ENCODE measurements around the gene MATN1.

MATN1 gene

DNA sequence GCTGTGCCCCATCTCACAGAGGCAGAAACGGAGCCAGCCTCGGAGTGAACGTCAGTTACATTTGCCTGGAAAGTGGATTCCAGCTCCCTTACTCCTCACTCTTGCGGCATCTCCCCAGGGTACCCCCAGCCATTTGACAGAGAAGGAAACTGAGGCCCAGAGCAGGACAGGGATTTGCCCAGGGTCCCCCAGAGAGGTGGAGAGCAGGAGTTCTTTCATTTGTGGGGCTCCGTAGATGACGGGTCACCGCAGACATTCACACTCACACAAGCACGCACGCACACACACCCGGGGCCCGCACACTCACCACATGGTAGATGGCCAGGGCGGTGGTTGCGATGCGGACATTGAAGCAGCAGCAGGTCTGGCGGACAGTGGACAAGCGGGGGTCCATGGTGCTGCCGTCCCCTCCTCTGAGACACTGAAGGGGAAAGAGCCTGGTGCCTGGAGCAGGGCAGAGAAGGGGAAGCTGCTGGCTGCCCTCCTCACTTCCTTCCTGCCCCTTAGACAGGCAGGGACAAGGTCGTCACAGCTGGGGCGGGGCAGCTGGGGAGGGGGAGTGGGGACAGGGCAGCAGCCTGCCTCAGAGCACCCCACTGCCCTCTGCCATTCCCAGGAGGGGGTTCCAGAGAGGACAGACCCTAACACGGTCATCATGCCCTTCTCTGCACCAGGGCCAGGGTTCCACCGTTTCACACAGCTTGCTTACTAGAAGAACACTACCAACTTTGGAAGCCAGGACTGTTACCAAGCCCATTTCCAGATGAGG is 34.2 kb upstream of the MATN1 start, which contains the start of gene LAPTM5:
Gene LAPTM5 (minus strand): TSS at position 423 of the 769 bp plus-strand sequence. CDS start 29 bp downstream, at position 394.
- no peak for DNase-seq (ENCODE audit: low spot score)

- peak; percentile 75 for DNase-seq (ENCODE audit: low spot score)
Observed at GRCh38 chr1:30756545-30757351, 33.4 kb upstream of the MATN1 start.

DNA sequence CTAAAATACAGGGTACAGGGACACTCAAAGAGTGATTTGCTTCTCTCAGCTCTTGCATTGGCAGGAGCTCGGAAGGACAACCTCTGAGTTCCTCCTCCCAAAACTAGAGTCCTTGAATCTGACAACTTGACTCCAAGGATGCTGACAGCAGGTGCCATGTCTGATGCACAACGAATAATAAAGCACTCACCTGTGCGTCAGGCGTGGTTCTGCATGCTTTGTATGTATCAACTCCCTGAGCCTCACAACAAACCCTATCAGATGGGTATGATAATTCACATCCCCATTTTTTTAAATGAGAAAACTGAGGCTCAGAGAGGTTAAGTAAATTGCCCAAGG is 32.8 kb upstream of the MATN1 start:
- no peak for DNase-seq (ENCODE audit: low spot score)

DNA sequence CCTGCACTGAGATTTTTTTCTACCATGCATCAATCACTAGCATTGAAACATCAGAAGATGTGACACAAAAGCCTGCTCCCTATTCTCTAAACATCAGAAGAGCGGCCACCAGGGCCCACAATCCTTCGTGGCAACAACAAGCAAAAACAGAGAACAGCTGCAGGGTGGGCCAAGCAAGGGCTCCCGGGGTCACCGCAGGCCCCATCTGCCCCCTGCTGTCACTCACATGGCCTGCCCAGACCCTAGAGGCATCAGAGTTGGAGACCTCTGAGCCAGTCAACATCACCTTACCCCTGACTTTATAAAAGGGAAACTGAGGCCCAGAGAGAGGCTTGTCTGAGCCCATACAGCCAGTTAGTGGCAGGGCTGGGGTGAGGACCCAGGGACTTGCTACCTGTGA is 32.4 kb upstream of the MATN1 start:
- DNase-seq (ENCODE audit: low spot score) = no peak

- DNase-seq (ENCODE audit: low spot score) = no peak
Observed at GRCh38 chr1:30755334-30755733, 31.9 kb upstream of the MATN1 start.

GRCh38 chr1:30754684-30755171 is 31.3 kb upstream of the MATN1 start:
- DNase-seq (ENCODE audit: low spot score) = no peak

GRCh38 chr1:30753660-30754123 is 30.3 kb upstream of the MATN1 start:
- DNase-seq (ENCODE audit: low spot score) = no peak

DNA sequence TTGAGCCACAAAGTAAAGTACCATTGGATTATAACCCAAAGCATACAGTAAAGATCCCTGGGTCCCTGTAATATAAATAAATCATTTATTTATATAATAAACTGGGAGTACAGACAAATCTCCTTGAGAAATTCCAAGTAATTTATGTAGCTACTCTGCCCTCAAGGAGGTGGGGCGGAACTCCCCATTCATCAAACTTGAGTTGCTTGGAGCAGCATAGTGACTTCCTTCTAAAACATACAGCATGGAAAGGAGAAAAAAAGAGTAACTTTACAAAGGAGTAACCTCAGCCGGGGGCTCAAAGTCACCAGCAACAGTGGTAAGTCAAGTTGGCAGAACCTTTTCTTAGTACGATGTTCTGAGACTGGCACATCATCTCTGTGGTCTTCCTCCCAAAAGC is 29.7 kb upstream of the MATN1 start:
- no peak for DNase-seq (ENCODE audit: low spot score)

- no peak for DNase-seq (ENCODE audit: low spot score)
Observed at GRCh38 chr1:30752651-30752908, 29.2 kb upstream of the MATN1 start.

DNA sequence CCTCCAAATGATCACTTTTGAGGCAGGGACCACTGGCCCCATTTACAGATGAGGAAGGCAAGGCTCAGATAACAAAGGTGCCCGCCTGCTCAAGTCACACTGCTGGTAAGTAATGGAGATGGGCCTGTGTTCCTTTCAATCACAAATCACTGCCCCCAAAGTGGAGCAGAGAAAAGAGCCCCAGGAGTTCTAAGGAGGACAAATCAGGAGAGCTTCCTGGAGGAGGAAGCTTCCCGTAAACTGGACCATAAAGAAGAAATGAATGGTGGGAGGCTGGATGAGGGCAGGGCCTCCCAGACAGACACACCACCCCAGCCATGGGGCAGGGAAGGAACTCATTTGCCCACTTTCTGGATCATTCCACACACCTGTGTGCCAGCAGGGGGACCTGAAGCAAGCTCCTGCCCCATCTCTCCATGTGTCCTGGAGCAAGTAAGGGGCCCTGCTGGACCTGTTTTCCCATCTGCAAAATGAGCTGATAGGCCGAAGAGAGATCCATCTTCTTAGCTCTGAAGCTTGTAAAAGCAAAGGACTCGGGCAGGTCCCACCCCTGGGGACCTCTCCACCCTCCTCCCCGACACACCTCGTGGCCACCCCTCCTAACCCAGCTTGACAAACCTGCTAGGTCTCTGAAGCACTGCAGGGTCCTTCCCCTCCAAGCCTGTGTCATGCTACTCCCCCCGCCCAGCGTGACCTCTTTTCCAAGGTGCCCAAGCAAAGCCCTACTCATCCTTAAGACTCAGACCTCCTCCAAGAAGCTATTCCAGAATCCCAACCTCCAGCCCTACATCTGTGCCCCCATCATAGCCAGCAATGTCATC is 28.7 kb upstream of the MATN1 start:
- DNase-seq (ENCODE audit: low spot score) = no peak

DNA sequence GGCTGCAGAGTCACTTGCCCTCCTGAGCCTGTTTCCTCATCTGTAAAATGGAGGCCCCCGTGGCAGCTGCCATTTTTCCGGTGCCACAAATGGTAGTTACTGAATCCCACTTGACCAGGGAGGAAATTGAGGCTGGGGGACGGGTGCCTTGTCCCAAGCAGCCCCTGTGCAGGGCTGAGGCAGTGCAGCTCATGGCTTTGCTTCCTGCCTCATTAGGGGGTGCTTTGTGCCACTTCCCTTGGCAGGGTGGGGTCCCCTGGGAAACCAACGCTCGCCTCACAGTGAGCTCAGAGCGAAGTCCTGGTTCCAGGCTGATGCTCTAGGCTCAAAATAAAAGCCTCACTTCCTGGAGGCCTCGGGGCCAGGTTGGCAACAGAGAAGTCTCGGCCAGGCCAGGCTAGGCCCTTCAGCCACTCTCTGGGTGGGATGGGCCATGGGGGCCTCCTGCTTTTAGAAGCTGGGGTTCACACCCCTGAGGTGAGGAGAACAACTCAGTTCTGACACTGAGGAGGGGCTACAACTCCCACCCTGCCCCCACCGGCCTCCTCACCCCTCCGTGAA is 27.4 kb upstream of the MATN1 start:
- no peak for DNase-seq (ENCODE audit: low spot score)

GRCh38 chr1:30749691-30750583 is 26.6 kb upstream of the MATN1 start:
- no peak for DNase-seq (ENCODE audit: low spot score)

GRCh38 chr1:30748699-30749401 is 25.5 kb upstream of the MATN1 start:
- DNase-seq (ENCODE audit: low spot score) = no peak

DNA sequence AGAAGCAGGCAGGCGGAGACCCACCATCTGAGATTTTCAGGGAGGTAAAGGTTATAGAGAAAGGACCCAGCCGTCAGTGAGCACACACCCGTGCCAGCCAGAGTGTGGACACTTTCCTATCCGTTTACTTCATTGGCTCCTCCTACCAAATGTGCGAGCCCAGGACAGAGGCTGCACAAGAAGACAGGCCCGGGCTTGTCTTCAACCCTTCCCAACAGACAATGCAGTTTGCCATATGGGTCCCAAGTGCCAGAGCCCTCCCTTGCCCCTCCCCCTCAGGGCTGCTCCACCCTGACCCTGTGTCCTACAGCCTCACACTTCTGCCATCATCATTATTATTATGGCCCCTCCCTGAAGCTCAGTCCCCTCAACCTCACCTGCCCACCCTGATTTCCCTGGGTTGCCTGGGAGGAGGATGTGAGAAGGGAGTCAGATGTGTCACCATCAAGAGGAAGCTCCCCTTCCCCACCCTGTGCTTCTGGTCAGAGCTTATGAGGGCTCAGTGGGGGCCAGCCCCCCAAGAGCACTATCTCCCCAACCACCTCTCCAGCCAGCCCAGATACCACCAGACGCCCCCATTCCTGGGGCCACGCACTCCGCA is 24.8 kb upstream of the MATN1 start:
- DNase-seq (ENCODE audit: low spot score) = no peak

DNA sequence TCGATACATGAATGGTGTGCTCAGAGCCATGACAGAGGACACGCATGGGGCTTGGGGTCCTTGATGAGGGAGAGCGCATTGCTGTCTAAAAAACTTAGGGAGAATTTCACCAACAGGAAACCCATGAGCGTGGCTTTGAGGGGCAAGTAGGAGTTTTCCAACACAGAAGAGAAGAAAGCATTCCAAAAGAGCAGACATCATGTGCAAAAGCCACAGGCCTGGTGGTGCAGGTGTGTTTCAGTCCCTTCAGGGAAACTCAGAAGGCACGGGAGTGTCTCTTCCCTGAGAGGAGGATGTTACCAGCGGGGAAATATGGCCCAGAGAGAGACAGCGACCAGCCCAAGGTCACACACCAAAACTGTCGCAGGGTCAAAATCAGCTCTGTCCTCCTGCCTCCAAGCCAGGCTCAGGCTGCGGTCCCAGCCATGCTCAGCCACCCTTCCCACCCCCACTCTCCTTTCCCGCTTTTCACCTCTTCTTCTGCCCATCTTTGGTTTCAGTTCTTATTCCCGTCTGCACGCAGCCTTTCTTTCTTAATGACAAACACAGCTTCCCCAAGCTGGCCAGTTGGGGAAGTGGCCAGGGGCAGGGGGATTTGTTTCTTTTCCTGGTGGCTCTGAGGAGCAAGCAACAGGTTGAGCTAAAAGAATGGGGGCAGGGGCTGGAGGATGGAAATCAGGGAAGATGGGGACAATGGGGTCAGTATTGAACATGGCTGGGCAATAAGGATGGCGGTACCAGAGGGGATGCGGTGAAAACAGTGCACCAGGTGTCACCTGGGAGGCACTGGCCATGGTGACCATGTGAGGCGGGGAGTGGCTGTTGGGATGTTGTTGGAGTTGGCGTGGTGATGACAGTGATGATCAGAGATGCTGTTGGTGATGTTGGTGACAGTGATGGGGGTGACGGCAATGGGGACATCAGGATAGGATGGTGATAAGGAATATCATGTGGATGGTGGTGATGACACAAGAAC is 23.9 kb upstream of the MATN1 start:
- no peak for DNase-seq (ENCODE audit: low spot score)

DNA sequence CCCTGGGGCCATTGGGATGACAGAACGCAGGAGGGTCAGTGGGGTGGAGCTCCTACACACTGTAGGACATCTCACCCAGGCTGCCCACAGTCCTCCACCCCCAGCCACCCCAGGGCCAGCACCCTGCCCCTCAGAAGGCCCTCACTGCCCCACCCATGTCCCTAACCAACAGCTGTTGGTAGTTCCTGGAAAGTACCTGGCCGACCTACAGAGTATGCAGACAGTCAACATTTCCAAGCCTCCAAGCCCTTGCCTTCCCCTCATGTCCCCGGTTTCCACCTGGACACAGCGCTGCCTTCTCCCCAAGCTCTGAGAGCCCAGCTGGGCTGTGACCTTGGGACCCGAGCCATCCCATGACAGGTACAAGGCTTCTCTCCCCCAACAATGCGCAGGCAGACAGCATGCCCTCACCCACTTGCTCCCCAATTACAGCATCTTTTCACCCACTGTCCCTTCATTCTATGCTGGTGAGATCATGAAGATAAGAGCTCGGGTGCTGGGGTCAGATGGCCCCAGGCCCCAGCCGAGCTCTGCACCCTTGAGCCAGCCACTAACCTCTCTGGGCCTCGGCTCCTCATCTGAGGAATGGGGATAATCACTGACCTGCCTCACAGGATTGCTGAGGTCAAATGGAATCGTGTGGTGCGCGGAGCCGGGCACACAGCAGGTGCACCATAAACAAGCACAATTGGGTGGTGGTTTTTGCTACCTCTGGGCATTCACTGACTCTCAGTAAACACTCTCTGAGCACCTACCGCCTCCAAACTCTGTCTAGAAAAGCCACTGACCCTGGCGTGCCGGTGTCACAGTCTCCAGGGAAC is 23.0 kb upstream of the MATN1 start:
- no peak for DNase-seq (ENCODE audit: low spot score)

DNA sequence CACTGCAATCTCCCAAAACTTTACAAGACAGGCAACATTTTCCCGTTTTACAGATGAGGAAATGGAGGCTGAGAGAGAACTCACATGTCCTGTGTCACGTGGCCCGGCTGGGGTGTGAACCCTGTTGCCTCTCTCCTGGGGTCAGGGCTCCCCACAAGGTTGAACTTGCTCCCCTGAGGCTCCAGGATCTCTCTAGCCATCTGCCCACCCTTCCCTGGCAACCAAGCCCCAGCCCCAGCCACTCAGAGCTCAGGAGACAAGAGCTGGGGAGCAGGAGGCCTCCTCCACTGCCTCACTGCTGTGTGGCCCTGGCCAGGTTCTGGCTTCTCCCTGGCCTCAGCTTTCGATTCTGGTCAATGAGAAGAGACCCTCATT is 22.4 kb upstream of the MATN1 start:
- no peak for DNase-seq (ENCODE audit: low spot score)

All from left forelimb (tissue), 1 donor.